IMR-90 (cell line): ENCODE data around the gene MAGEF1. TPM values are rescaled to one million over a fixed set of nuclear protein-coding genes. Genes with fewer than 3 reads are reported as not detected.

Experiments
- ATAC-seq: fragments of 200-7000 bp; cut with Tn5 transposase; 2 replicates; pipeline ENCODE4 v1.9.1; 2020; ENCODE audit warnings: low read depth, mild to moderate bottlenecking, moderate library complexity
- BruUV-seq: library from RNA; stranded (reverse); fragments of 400-500 nt; replicated peaks from 2 replicates; lab custom pipeline; 2021; lab: Mats Ljungman, UMichigan
- CTCF ChIA-PET: fragments of 300-600 bp; formaldehyde crosslinking; extraction: SDS; loops from one replicate; lab custom pipeline; 2021; ENCODE audit warnings: antibody characterized with exemption; lab: Yijun Ruan, JAX
- POLR2A ChIA-PET: fragments of 300-600 bp; sonication (Branson Sonifier 250); formaldehyde crosslinking; loops from one replicate; lab custom pipeline; 2022; ENCODE audit warnings: antibody characterized with exemption; ENCODE audit not compliant: unreplicated experiment; lab: Charles Lee
- DNase-seq: peaks from one replicate; pipeline ENCODE4 v3.0.0; 2013
- H2AFZ ChIP-seq: replicated peaks from 2 replicates; pipeline ENCODE3; 2013; ENCODE audit warnings: low read length, mild to moderate bottlenecking; ENCODE audit not compliant: poor library complexity
- H2AK5ac ChIP-seq: 2 replicates; pipeline ENCODE4 v1.6.1; 2013; ENCODE audit warnings: low read depth, low read length, inconsistent platforms
- H2AK9ac ChIP-seq: replicated peaks from 2 replicates; pipeline ENCODE3; 2013; ENCODE audit warnings: mild to moderate bottlenecking, low read depth, low read length, moderate library complexity; ENCODE audit not compliant: poor library complexity
- H2BK120ac ChIP-seq: 2 replicates; pipeline ENCODE4 v1.6.1; 2013; ENCODE audit warnings: low read depth, low read length, inconsistent platforms
- H2BK15ac ChIP-seq: 3 replicates; pipeline ENCODE4 v1.6.1; 2013; ENCODE audit warnings: low read depth, low read length, inconsistent platforms
- H2BK20ac ChIP-seq: 2 replicates; pipeline ENCODE4 v1.6.1; 2013; ENCODE audit warnings: low read depth, mild to moderate bottlenecking, inconsistent platforms, low read length, moderate library complexity
- H2BK5ac ChIP-seq: 2 replicates; pipeline ENCODE4 v1.6.1; 2013; ENCODE audit warnings: mild to moderate bottlenecking, low read depth, low read length, inconsistent platforms; ENCODE audit not compliant: poor library complexity, severe bottlenecking
- H3K14ac ChIP-seq: replicated peaks from 2 replicates; pipeline ENCODE4 v1.6.1; 2013; ENCODE audit warnings: low read depth, low read length, inconsistent platforms
- H3K18ac ChIP-seq: 2 replicates; pipeline ENCODE4 v1.6.1; 2013; ENCODE audit warnings: low read depth, low read length, control low read depth
- H3K23ac ChIP-seq: 2 replicates; pipeline ENCODE4 v1.6.1; 2013; ENCODE audit warnings: low read depth, low read length, inconsistent platforms
- H3K27ac ChIP-seq: 2 replicates; pipeline ENCODE4 v1.5.1; 2013; ENCODE audit warnings: mild to moderate bottlenecking, control low read depth, low read length; ENCODE audit not compliant: insufficient read depth
- H3K27me3 ChIP-seq: 2 replicates; pipeline ENCODE4 v1.6.1; 2013; ENCODE audit warnings: low read length; ENCODE audit not compliant: control insufficient read depth, insufficient read depth
- H3K36me3 ChIP-seq: 2 replicates; pipeline ENCODE4 v1.6.1; 2013; ENCODE audit warnings: low read length, mixed read lengths; ENCODE audit not compliant: control insufficient read depth, insufficient read depth
- H3K4ac ChIP-seq: 2 replicates; pipeline ENCODE4 v1.6.1; 2013; ENCODE audit warnings: low read depth, low read length, inconsistent platforms
- H3K4me1 ChIP-seq: 2 replicates; pipeline ENCODE4 v1.6.1; 2013; ENCODE audit warnings: low read length, mixed read lengths; ENCODE audit not compliant: control insufficient read depth, insufficient read depth
- H3K4me2 ChIP-seq: 2 replicates; pipeline ENCODE4 v1.6.1; 2013; ENCODE audit warnings: low read depth, mild to moderate bottlenecking, control low read depth, low read length, moderate library complexity
- H3K4me3 ChIP-seq: 2 replicates; pipeline ENCODE4 v1.5.1; 2013; ENCODE audit warnings: low read depth, mild to moderate bottlenecking, control low read depth, low read length, moderate library complexity; ENCODE audit not compliant: insufficient read depth
- H3K56ac ChIP-seq: 2 replicates; pipeline ENCODE4 v1.6.1; 2013; ENCODE audit warnings: low read length, inconsistent platforms; ENCODE audit not compliant: insufficient read depth; ENCODE audit errors: extremely low read depth
- H3K79me1 ChIP-seq, 2 experiments: 2 replicates each; pipeline ENCODE4 v1.6.1; 2013; ENCODE audit warnings: low read length in 2 of 2, inconsistent platforms in 1 of 2, low read depth in 1 of 2
- H3K9ac ChIP-seq: 2 replicates; pipeline ENCODE4 v1.6.1; 2013; ENCODE audit warnings: low read depth, low read length, control low read depth
- H3K9me1 ChIP-seq: 2 replicates; pipeline ENCODE4 v1.6.1; 2013; ENCODE audit warnings: low read length, inconsistent platforms; ENCODE audit not compliant: insufficient read depth
- H3K9me3 ChIP-seq: 2 replicates; pipeline ENCODE4 v1.6.1; 2013; ENCODE audit warnings: low read length; ENCODE audit not compliant: control insufficient read depth, insufficient read depth
- H4K20me1 ChIP-seq: 2 replicates; pipeline ENCODE4 v1.6.1; 2013; ENCODE audit warnings: low read length, inconsistent platforms; ENCODE audit not compliant: insufficient read depth
- H4K5ac ChIP-seq: 2 replicates; pipeline ENCODE4 v1.6.1; 2013; ENCODE audit warnings: mild to moderate bottlenecking, low read depth, low read length, control low read depth
- H4K8ac ChIP-seq, 2 experiments: 2 replicates each; pipeline ENCODE4 v1.6.1; 2013; ENCODE audit warnings: low read depth in 2 of 2, low read length in 2 of 2, control low read depth in 1 of 2, inconsistent platforms in 1 of 2
- H4K91ac ChIP-seq: 2 replicates; pipeline ENCODE4 v1.6.1; 2013; ENCODE audit warnings: low read depth, low read length, inconsistent platforms; ENCODE audit not compliant: insufficient read depth
- BHLHE40 ChIP-seq: fragments of 150-350 bp; IDR thresholded peaks from 2 replicates; pipeline ENCODE4 v1.6.1; 2016; ENCODE audit warnings: mild to moderate bottlenecking, low read depth, low read length
- CEBPB ChIP-seq: IDR thresholded peaks from 2 replicates; pipeline ENCODE4 v1.6.1; 2012; ENCODE audit warnings: low read depth, low read length, improper control_type of control experiment
- CHD1 ChIP-seq: IDR thresholded peaks from 2 replicates; pipeline ENCODE4 v1.6.1; 2012; ENCODE audit warnings: low read depth, low read length, improper control_type of control experiment
- FOS ChIP-seq: fragments of 150-350 bp; IDR thresholded peaks from 2 replicates; pipeline ENCODE4 v1.6.1; 2016; ENCODE audit warnings: low read depth, low read length
- MAFK ChIP-seq: IDR thresholded peaks from 2 replicates; pipeline ENCODE4 v1.6.1; 2012; ENCODE audit warnings: low read depth, low read length, improper control_type of control experiment
- MAZ ChIP-seq: IDR thresholded peaks from 2 replicates; pipeline ENCODE4 v1.6.1; 2012; ENCODE audit warnings: low read depth, mild to moderate bottlenecking, low read length, improper control_type of control experiment, moderate library complexity, borderline replicate concordance
- MXI1 ChIP-seq: IDR thresholded peaks from 2 replicates; pipeline ENCODE4 v1.6.1; 2012; ENCODE audit warnings: low read depth, mild to moderate bottlenecking, low read length, moderate library complexity, borderline replicate concordance
- NFE2L2 ChIP-seq: fragments of 150-350 bp; IDR thresholded peaks from 2 replicates; pipeline ENCODE4 v1.6.1; 2016; ENCODE audit warnings: low read depth, mild to moderate bottlenecking, low read length
- POLR2A ChIP-seq: IDR thresholded peaks from 2 replicates; pipeline ENCODE4 v1.6.1; 2012; ENCODE audit warnings: mild to moderate bottlenecking, low read depth, low read length
- RFX5 ChIP-seq: IDR thresholded peaks from 2 replicates; pipeline ENCODE4 v1.8.0; 2012; ENCODE audit warnings: low read depth, mild to moderate bottlenecking, low read length, moderate library complexity
- WGBS, 2 experiments: methylation state at CpG; one replicate each; pipeline versions ENCODE4 v1.1.5 to v1.1.7; 2013; ENCODE audit warnings: missing lambda C conversion rate in 2 of 2; ENCODE audit not compliant: insufficient read length in 1 of 2; ENCODE audit errors: extremely low coverage in 2 of 2; 5-methylcytosine and 5-hydroxymethylcytosine counted together
- dilution Hi-C: fragments of 300-500 bp; cut with HindIII; formaldehyde crosslinking; loops from one replicate; pipeline ENCODE4 v1.14.3; 2018; ENCODE audit warnings: low sequenced_read_pairs; ENCODE audit not compliant: unreplicated experiment
- in situ Hi-C: fragments of 300-500 bp; cut with MboI; formaldehyde crosslinking; loops from 3 replicates; pipeline ENCODE4 v1.14.3; 2019; ENCODE audit warnings: low sequenced_read_pairs, inconsistent platforms, mixed read lengths
- intact Hi-C: fragments of 100-400 bp; cut with micrococcal nuclease; formaldehyde crosslinking; loops from 2 replicates; pipeline ENCODE4 v1.10.0; 2022
- polyA plus RNA-seq, 3 experiments: library from polyadenylated mRNA; depleted of rRNA; stranded (reverse); fragments of >200 nt; gene quantifications; 2 replicates each; pipeline ENCODE4 v1.2.3, GENCODE V29; 2012; ENCODE audit warnings: low replicate concordance in 1 of 3
- total RNA-seq: library from RNA; depleted of rRNA; stranded (reverse); fragments of >200 nt; gene quantifications from 2 replicates; pipeline ENCODE4 v1.2.3, GENCODE V29; 2012
- TF ChIP-seq, protein P1 (sequence below): fragments of 150-350 bp; IDR thresholded peaks from 2 replicates; pipeline ENCODE4 v1.6.1; 2017; ENCODE audit warnings: mild to moderate bottlenecking, antibody characterized with exemption, low read length, low read depth
- TF ChIP-seq, protein P2 (sequence below): fragments of 150-350 bp; IDR thresholded peaks from 2 replicates; pipeline ENCODE4 v1.6.1; 2016; ENCODE audit warnings: low read depth, mild to moderate bottlenecking, low read length, moderate library complexity, borderline replicate concordance
- TF ChIP-seq, protein P3 (sequence below): conservative IDR thresholded peaks from 2 replicates; pipeline ENCODE4 v1.5.1; 2012; ENCODE audit warnings: mild to moderate bottlenecking, low read depth, low read length, improper control_type of control experiment

The MAGEF1 gene
- total and polyA plus RNA-seq, 2 of the 4 experiments (the other 2 are of a cell fraction), result 10.6 to 19.4 TPM

DNA sequence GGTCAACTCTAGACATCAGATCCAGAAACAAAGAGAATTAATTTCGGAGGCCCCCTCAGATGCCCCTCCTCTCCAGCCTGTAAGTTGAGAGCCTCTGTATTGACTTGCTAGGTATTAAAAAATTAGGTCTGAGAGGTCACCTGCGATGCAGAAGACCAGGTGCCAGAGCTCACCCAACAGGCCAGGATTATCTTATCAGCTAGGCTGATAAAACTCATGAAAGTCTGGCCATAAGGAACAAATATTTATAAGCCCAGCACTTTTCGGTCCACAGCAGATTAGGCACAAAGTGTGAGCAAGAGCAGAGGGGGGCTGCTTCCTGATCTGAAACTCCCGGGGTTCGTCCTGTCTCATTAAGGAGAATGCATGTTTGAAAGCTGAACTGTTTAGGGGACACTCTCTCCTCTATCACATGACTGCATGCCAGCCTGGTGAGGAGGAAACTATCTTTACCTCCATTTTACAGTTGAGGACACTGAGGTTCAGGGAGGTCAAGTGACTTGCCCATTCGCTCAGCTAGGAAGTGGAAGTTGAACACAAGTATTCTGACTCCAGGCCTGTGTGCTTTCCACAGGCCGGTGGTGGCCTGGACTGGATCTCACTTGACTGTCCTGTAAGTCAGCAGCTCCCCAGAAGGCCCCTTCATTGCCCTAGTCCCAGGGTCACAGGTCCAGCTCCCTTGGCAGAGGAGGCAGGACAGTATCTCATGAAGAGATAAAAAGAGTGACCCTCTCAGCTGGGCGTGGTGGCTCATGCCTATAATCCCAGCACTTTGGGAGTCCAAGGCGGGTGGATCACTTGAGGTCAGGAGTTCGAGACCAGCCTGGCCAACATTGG is 39.6 kb upstream of the MAGEF1 start:
- Histone ChIP-seq H3K9me3 (no peaks in the 10 kb centered on the region), H3K18ac (no peak overlapping the region), H3K4me1 (peaks cover 13% of the 10 kb centered on the region), H3K36me3 (no peaks in the 10 kb centered on the region), H3K4ac (no peak overlapping the region), H3K56ac (no peak overlapping the region), H3K9me1 (peaks cover 5% of the 10 kb centered on the region; the same call in 1 of the 2 replicates), H3K14ac (no peak overlapping the region), H3K27ac (no peak overlapping the region), H3K23ac (no peak overlapping the region; the same call in 1 of the 2 replicates), H2BK120ac (no peak overlapping the region), H4K5ac (no peak overlapping the region), H3K4me2 (no peak overlapping the region), H2BK5ac (no peak overlapping the region), H3K27me3 (peaks cover 13% of the 10 kb centered on the region), H2AK5ac (no peak overlapping the region), H3K79me1 (no peaks in the 10 kb centered on the region), H4K8ac (no peak overlapping the region), H3K9ac (no peak overlapping the region), H2BK20ac (no peak overlapping the region), H2AFZ (no peak overlapping the region), H3K4me3 (no peak overlapping the region), H4K20me1 (no peaks in the 10 kb centered on the region), H4K91ac (no peak overlapping the region), H2BK15ac (no peak overlapping the region), H2AK9ac (no peak overlapping the region)
- no peak for ATAC-seq
- TF ChIP-seq BHLHE40 (no peak), MAFK (no peak), MAZ (no peak), CHD1 (no peak), NFE2L2 (no peak), POLR2A (no peak), MXI1 (no peak), FOS (no peak), RFX5 (no peak), CEBPB (no peak)
- TF ChIP-seq, protein P1, sequence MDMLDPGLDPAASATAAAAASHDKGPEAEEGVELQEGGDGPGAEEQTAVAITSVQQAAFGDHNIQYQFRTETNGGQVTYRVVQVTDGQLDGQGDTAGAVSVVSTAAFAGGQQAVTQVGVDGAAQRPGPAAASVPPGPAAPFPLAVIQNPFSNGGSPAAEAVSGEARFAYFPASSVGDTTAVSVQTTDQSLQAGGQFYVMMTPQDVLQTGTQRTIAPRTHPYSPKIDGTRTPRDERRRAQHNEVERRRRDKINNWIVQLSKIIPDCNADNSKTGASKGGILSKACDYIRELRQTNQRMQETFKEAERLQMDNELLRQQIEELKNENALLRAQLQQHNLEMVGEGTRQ, result no peak
- TF ChIP-seq, protein P2, sequence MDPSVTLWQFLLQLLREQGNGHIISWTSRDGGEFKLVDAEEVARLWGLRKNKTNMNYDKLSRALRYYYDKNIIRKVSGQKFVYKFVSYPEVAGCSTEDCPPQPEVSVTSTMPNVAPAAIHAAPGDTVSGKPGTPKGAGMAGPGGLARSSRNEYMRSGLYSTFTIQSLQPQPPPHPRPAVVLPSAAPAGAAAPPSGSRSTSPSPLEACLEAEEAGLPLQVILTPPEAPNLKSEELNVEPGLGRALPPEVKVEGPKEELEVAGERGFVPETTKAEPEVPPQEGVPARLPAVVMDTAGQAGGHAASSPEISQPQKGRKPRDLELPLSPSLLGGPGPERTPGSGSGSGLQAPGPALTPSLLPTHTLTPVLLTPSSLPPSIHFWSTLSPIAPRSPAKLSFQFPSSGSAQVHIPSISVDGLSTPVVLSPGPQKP, result no peak
- TF ChIP-seq, protein P3, sequence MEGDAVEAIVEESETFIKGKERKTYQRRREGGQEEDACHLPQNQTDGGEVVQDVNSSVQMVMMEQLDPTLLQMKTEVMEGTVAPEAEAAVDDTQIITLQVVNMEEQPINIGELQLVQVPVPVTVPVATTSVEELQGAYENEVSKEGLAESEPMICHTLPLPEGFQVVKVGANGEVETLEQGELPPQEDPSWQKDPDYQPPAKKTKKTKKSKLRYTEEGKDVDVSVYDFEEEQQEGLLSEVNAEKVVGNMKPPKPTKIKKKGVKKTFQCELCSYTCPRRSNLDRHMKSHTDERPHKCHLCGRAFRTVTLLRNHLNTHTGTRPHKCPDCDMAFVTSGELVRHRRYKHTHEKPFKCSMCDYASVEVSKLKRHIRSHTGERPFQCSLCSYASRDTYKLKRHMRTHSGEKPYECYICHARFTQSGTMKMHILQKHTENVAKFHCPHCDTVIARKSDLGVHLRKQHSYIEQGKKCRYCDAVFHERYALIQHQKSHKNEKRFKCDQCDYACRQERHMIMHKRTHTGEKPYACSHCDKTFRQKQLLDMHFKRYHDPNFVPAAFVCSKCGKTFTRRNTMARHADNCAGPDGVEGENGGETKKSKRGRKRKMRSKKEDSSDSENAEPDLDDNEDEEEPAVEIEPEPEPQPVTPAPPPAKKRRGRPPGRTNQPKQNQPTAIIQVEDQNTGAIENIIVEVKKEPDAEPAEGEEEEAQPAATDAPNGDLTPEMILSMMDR, result no peak
- dilution Hi-C loops (no loop called here), in situ Hi-C loops (no loop called here), intact Hi-C loops (no loop called here)
- no TSS peak for BruUV-seq
- ChIA-PET CTCF (no interaction called here), POLR2A (no interaction called here)
- WGBS, 2 experiments, result no CpG with 5 or more reads among the region's 10 CpGs
- no peak for DNase-seq
